Endometrial microvascular endothelial cells (primary cell): ENCODE measurements around the gene SLC11A1. TPM values are rescaled to one million over a fixed set of nuclear protein-coding genes. Genes with fewer than 3 reads are reported as not detected.

Experiments
- total RNA-seq: library from RNA; depleted of rRNA; stranded (reverse); fragments of >200 nt; gene quantifications from one replicate; pipeline ENCODE4 v1.2.3, GENCODE V29; 2015; ENCODE audit errors: inconsistent ontology term

The SLC11A1 gene
- total RNA-seq, 1 donor from 2014 or later: not detected

Other genes with a start within 250 kb of the SLC11A1 start
- not detected for gene CXCR1, start 215.3 kb upstream of the SLC11A1 start, total RNA-seq
- gene ARPC2, start 165.1 kb upstream of the SLC11A1 start, total RNA-seq: 558 TPM
- gene GPBAR1, start 121.3 kb upstream of the SLC11A1 start, total RNA-seq: not detected
- 117 TPM for gene AAMP, start 112.1 kb upstream of the SLC11A1 start, total RNA-seq
- 46.5 TPM for gene PNKD, start 111.8 kb upstream of the SLC11A1 start, total RNA-seq
- gene TMBIM1, start 89.8 kb upstream of the SLC11A1 start, total RNA-seq: 106 TPM
- not detected for gene CATIP, start 25.4 kb upstream of the SLC11A1 start, total RNA-seq
- gene CTDSP1, start 17.6 kb downstream of the SLC11A1 start, total RNA-seq: 76.4 TPM
- gene VIL1, start 36.9 kb downstream of the SLC11A1 start, total RNA-seq: not detected
- 11.2 TPM for gene USP37, start 186.1 kb downstream of the SLC11A1 start, total RNA-seq
- gene CNOT9, start 186.6 kb downstream of the SLC11A1 start, total RNA-seq: 49.9 TPM
- gene PLCD4, start 225.6 kb downstream of the SLC11A1 start, total RNA-seq: 2.0 TPM